T-helper 1 cell (primary cell): ENCODE results near the gene SEMA3A.

Experiments used
- DNase-seq, 5 donors: peaks; one replicate each; pipeline ENCODE4 v3.0.0-alpha.2; 2012 to 2020

The SEMA3A gene

GRCh38 chr7:84002348-84002747 lies 192.2 kb downstream of the SEMA3A start:
- DNase-seq, result no peak

DNA sequence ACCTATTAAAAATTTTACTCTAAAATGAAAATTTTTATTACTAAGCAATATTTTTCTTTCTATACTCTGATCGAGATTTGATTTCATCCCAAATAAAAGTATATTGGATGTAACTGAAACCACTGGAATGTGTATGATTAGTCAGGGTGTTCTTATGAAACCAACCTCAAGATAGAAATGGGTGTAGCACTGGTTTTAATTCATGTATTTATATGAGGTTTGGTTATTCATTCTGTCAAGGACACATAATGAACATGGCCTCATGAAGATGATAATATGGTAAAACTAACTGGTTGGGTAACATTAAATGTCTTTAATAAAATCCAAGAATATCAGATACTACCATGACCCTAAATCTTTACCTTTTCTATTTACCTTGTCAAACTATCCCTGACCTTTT lies 197.7 kb downstream of the SEMA3A start:
- DNase-seq, result no peak

DNA sequence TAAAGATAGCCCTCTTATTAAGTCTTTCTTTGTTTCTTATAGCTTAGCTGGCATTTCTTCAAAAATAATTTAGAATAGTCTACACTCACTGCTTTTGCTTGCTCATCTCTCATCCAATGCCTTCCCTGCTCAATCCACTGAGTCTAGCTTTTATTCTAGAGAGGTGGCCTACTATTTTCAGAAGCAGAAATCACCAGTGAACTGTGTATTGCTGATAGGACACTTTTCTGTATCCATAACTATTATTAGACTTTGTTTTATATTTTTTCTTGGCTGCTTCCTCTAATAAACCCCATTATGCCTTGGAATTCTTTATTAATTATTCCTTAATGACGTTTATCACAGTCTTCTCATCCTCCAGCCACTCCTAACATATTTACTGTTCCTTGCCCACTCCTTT lies 206.8 kb downstream of the SEMA3A start:
- no peak for DNase-seq

- DNase-seq, result no peak
These were observed 208.8 kb downstream of the SEMA3A start for GRCh38 chr7:83985821-83986220.

DNA sequence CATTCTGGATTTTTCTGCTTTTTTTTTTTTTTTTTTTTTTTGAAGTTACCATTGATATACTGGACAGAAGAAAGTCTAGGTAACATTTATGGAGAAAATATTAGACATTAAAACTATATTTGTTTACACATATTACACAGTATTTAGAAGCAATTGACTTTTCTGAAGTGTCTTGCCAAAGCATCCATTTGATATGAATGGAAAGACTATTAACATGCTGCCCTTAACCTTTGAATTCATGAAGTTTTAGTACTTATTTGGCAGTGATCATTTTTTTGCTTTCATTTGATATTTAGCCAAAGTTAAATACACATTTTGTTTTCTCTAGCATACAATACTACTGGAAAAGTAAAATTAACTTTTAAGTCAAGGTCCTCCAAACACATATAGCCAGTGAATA lies 210.0 kb downstream of the SEMA3A start:
- DNase-seq, result no peak

GRCh38 chr7:83984076-83984475 lies 210.5 kb downstream of the SEMA3A start:
- no peak for DNase-seq

DNA sequence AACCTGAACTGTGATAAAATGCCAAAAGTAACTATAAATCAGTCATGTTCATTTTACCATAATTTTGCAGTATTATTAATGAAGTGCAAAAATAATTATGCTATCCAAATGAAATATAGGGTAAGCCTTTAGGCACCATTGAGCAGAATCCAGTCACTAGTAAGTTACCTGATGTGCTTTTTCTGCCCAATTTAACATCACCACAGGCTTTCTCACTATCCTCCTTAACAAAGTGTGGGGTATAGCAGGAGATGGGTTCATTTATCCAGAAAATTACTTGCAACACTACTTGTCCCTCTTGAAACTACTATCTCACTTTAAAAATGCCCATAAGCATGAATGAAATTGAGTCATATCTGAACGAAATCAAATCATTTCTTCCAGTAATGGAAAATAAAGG lies 211.0 kb downstream of the SEMA3A start:
- DNase-seq, result no peak

DNA sequence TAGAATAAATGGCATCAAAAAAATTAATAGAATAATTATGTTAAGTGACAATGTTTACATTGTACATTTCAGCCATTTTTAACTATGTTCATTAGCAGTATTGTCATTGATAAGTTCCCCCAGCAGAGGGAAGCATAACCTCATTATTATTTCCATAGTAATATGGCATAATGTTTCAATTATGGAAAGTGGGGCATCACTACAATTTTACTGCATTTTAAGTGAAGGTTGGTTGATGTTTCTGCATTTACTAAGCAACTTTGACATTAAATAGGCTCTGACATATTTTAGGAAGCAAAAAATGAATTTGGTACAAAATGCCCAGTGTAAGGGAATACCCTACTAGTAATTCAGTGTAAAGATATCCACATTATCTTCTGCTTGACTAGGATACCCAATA lies 218.3 kb downstream of the SEMA3A start:
- DNase-seq, result peak in 1 of 5 donors; percentile 4

DNA sequence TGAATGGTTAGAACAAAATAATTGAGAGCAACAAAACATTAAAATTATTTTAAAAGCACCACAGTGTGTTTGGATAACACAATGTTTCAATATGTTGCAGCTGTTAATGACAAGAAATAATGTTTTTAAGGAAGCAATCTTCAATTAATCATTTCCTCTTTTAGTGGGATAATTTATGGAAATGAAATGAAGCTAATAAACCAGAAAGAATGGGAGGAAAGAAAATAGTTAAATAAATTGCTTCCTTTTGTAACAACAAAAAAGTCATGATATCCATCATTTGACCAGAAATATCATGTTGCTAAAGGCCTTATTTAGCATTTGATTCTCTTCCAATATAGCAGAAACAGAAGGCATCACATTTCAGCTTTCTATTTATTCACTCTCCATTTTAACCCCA lies 224.5 kb downstream of the SEMA3A start:
- DNase-seq, result no peak

DNA sequence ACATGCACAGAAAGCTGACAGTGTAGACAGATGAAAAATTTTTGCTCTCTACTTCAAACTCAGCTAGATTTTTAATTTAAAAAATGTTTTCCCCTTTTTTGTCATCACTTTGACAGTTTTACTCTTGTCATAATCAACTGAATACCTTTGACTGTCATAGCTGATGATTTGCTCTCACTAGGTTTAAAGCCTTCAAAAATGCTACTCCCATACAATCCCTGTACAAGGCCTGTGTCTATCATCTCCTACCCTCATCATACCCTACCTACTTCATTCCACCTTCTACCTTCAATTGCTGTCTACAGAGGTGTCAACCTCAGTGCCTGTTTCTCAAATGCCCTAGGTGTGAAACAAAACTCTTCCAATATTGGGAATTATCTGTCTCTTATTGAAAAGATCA lies 230.3 kb downstream of the SEMA3A start:
- DNase-seq, result no peak

GRCh38 chr7:83957333-83957732 lies 237.3 kb downstream of the SEMA3A start:
- no peak for DNase-seq

DNA sequence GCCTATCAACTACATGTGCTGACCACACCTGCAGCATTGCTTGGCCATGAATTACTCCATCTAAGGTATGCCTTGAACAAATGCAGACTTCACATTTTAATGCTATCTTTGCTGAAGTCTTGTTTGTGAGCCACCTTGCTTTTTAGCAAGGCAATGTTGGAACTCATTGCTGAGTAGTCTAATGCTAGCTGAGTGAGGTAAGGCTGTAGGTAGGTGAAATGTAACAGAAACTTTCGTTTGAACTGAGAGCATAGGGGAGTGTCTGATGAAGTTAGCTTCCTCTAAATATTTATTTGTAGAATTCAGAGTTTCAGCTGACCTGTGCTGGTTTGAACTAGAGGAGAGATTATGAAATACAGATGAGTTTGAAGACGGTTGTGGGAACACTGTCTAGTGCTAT lies 238.5 kb downstream of the SEMA3A start:
- DNase-seq, result no peak

DNA sequence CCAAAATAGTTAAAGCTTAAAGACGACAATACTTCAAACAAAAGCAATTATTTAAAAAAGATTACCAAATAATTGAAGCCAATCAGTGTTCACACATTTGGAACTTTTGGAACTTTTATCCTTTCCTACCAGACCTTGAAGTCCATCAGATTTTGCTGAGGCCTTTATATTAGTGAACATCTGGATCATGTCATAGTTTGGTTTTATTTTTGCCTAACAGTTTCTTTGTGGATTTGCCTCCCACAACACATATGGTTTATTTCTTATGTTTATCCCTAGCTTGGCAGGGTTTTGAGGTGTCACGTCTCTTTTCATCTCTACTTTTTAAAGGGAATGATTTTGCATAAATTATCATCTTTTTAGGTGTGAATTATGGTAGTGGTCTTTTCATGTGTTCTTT lies 242.4 kb downstream of the SEMA3A start:
- DNase-seq, result no peak

DNA sequence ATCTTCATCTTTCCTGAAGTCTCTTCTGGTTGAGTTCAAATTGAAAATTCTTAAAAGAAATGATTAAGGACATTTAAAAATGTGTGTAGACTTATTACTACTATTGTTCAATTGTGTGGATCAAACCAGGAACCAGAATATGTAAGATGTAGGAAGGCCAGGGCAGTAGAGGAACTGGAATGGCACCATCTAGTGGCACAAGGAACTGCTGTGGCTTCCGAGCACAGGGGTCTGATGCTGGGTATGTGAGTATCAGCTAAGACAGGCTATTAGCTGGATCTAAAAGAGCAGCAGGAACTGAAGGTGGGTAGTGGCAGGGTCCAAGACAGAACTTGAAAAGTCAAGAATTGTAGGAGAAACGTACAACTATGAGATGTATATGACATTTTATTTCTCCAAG lies 247.3 kb downstream of the SEMA3A start:
- DNase-seq, result no peak

DNA sequence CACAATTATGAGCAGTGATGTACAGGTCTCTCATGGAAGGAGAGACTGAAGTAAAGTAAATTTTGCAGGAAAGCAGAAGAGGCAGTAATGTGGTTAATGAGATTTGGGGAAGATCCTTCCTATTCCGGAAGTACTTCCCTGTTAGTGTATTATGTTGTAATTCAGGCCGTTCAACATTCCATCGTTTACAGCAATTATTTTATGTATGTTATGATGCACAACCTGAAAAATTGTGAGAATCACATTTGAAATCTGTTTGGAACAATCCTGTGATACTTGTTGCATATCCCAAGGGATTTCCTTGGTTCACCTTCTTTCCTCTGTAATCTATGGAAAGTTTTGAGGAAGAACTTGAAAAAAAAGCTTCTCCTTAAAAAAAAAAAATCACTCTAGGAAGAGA lies 247.8 kb downstream of the SEMA3A start:
- no peak for DNase-seq

DNA sequence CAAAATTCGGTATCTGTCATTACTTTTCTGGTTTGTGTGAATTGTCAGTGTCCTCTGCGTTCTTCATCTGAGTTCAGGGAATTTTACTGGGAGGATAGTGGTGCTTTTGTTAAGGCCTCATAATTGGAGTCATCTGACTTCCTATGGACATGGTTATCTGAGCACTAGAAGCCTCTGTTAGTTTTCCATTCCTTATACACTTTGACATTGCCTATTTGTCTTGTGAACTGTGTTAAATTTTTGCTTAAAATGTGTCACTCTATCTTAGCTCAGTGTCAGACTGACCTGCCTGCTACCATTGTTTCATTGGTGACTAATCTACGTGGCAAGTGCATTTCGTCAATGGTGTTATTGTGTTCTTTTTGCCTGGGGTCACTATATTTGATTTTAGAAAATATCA lies 253.3 kb downstream of the SEMA3A start:
- no peak for DNase-seq

DNA sequence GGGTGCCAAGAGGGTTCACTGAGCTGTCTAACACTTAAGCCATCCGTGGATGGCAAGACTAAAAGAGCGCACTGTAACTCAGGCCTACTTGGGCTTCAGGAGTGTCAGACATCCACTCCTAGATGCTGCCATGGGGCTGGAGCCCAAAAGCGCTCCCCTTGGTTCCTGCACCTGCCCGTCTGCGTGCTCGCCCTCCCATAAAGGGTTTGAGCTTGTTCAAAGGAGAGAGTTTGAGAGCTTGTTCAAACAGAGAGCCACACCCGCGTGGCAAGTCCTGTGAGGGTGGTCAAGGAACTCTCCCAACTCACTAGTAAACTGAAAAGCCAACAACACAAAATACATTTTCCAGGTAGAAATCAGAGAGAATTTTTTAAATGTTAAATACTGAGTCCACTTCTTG lies 256.7 kb downstream of the SEMA3A start:
- no peak for DNase-seq

- peak in 2 of 5 donors; percentile 36 to 37 for DNase-seq
These were observed 258.4 kb downstream of the SEMA3A start for GRCh38 chr7:83936056-83936708.

DNA sequence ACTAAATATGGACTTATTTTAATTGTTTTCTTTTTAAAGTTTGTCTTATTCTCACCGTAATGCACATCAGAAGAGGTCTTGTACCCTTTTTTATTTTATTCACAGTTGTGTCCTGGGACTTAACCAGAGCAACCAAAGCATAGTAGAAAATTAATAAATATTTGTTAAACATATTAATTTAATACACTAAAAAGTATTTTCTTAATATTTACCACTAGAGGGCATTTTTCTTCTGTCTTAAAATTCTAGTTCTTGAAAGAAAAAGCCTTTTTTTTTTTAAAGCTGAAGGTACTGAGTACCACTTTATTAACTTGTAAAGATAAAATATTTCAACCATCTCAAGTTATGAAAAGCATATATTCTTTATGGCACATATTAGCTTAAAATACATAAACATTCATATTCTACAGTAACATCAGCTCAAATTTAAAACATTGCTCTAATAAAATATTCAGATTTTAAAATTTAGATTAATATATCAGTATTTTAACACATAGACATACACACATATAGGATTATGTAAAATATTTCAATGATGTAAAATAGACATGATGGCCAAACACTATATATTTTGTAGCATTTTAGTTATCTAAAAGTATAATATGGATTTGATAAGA lies 260.4 kb downstream of the SEMA3A start:
- DNase-seq, result no peak

- no peak for DNase-seq
These were observed 262.6 kb downstream of the SEMA3A start for GRCh38 chr7:83931968-83932367.

GRCh38 chr7:83930262-83930661 lies 264.3 kb downstream of the SEMA3A start:
- no peak for DNase-seq

DNA sequence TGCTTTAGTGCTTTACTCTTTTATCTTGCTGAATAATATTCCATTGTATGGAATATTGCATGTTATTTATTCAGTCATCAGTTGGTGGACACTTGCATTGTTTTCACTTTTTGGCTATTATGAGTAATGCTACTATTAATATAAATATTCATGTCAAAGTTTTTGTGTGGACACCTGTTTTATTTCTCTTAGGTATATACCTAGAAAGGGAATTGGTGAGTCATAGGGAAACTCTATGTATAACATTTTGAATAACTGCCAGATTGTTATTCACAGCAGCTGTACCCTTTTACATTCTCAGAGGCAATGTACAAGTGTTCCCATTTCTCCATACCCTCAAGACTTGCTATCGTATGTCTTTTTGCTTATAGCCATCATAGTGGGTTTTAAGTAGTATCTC lies 268.7 kb downstream of the SEMA3A start:
- no peak for DNase-seq

DNA sequence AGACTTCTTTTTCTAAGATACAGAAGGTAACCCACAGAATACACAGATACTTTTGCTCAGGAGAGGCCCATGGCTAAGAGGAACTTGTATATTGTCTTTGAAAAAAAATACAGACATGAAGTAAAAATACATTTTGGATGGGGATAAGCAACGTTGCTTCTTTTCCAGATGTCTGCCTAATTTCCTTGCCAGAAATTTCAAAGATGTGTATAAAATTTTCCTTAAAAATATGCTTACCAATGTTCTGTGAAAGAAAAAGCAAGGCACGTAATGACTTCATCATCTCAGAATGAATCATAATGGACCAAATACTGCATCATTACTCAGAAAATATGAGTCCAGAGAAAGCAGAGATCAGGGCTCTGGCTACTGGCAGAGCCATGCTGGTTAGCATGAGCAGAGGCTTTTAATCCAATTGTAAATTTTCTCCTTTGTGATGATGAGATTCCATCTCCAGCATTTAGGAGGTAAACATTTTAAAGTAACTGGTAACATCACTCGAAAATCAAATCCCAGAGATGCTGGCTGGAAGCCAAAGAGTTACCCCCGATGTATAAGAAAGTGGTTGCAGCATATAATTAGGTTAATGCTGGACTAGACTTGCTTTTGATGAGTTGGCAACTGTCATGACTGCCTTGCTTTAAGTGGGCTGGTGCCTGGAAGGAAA lies 272.5 kb downstream of the SEMA3A start:
- DNase-seq, result no peak

GRCh38 chr7:83921271-83921940 lies 273.2 kb downstream of the SEMA3A start:
- no peak for DNase-seq
